Heart right ventricle (tissue), 16 donors: Measurements from ENCODE around the gene FAM193B. TPM values are rescaled to one million over a fixed set of nuclear protein-coding genes. Genes with fewer than 3 reads are reported as not detected.
A peak's percentile ranks its signal among the peaks of the same experiment; 100 is the strongest.

Source experiments
- ATAC-seq, 8 donors: fragments of 200-7000 bp; cut with Tn5 transposase; one replicate each; pipeline ENCODE4 v1.9.1; 2020; ENCODE audit warnings: mild to moderate bottlenecking in 8 of 8, moderate library complexity in 8 of 8, moderate number of reproducible peaks in 1 of 8
- DNase-seq, 2 donors: peaks; one replicate each; pipeline ENCODE4 v3.0.0-alpha.2; 2020
- H3K27ac ChIP-seq, 10 donors: fragments of 200-600 bp; sonication (generic) in 2 of 10; one replicate each; pipeline versions ENCODE4 v1.5.0 to v1.8.0; 2020 to 2022; ENCODE audit warnings: mild to moderate bottlenecking in 3 of 10
- H3K27me3 ChIP-seq, 7 donors: fragments of 200-600 bp; one replicate each; pipeline ENCODE4 v1.8.0; 2021 to 2022; ENCODE audit warnings: mild to moderate bottlenecking in 2 of 7
- H3K36me3 ChIP-seq, 9 donors: fragments of 200-600 bp; sonication (generic) in 1 of 9; one replicate each; pipeline versions ENCODE4 v1.5.0 to v1.8.0; 2020 to 2022; ENCODE audit warnings: mild to moderate bottlenecking in 2 of 9
- H3K4me1 ChIP-seq, 9 donors: fragments of 200-600 bp; sonication (generic) in 1 of 9; one replicate each; pipeline versions ENCODE4 v1.5.0 to v1.8.0; 2020 to 2022; ENCODE audit warnings: mild to moderate bottlenecking in 4 of 9
- H3K4me3 ChIP-seq, 10 donors: fragments of 200-600 bp; sonication (generic) in 2 of 10; one replicate each; pipeline versions ENCODE4 v1.5.0 to v1.8.0; 2020 to 2022; ENCODE audit warnings: mild to moderate bottlenecking in 7 of 10, moderate library complexity in 2 of 10
- H3K9me3 ChIP-seq, 11 donors: fragments of 200-600 bp in 10 of 11; sonication (generic) in 2 of 11; one replicate each; pipeline versions ENCODE4 v1.5.0 to v1.8.0; 2013 to 2022; ENCODE audit warnings: mild to moderate bottlenecking in 2 of 11, control low read depth in 1 of 11, moderate library complexity in 1 of 11
- CTCF ChIP-seq, 9 donors: fragments of 200-600 bp; sonication (generic) in 2 of 9; IDR thresholded peaks; one replicate each; pipeline versions ENCODE4 v1.5.0 to v1.8.0; 2021 to 2022; ENCODE audit warnings: antibody characterized with exemption in 9 of 9, mild to moderate bottlenecking in 5 of 9, moderate library complexity in 1 of 9
- WGBS, 2 donors: extraction: QIAGEN DNeasy Blood & Tissue Kit; methylation state at CpG; one replicate each; pipeline ENCODE4 v1.1.7; 2013; ENCODE audit warnings: inconsistent platforms in 1 of 2; 5-methylcytosine and 5-hydroxymethylcytosine counted together
- intact Hi-C, 10 donors: fragments of 100-400 bp; cut with DNase I; formaldehyde crosslinking; loops; one replicate each; pipeline versions ENCODE4 v1.11.1 to v1.14.2; 2022
- polyA plus RNA-seq, 2 donors: library from polyadenylated mRNA; stranded (reverse); fragments of 200-250 nt; gene quantifications; one replicate each; pipeline ENCODE4 v1.2.3, GENCODE V29; 2013
- total RNA-seq, 10 donors: library from RNA; stranded (reverse); fragmentation: NEBNext Ultra II Directional in 3 of 10; extraction: Animal tissue kit (Norgen Biotek cat#: 25700) in 3 of 10; gene quantifications; one replicate each; pipeline versions ENCODE4 v1.2.1 to v1.2.4, GENCODE V29; 2021 to 2023
- donor health status: Arrhythmogenic right ventricular cardiomyopathy.
- donor health status: ischemic (EF 13 %, LVEDD 7.1; RV severe dilation, severe dysfunction).
- donor health status: healthy with polysubstance abuse.
- donor health status: DM: no; HTN: yes; CAD: no.
- donor health status: DM: no; HTN: no; CAD: no.
- donor health status: ischemic (EF 25% LVEDD 6.9; RV normal size, moderate dysfunction).
- donor health status: ischemic (EF 25% LVEDD 5.7; RV mildly dilated, moderate dysfunction).
- donor health status: healthy.
- donor health status: DM: yes; HTN: yes; CAD: no.
- donor health status: Ischemic cardiomyopathy.
- donor health status: ischemic (EF 35%, LVEDD 5.7; RV mildly dilated, moderate dysfunction).
- donor health status: nonischemic (EF 11% LVEDD 7.7; RV severe dilation, severe dysfunction).
- donor health status: DM: yes; HTN: yes; CAD: no.
- donor health status: PGD.
- donor health status: ischemic (EF 29% LVEDD 5.4; RV normal size, mild dysfunction).
- donor health status: nonischemic (EF 23%, LVEDD 6.1; RV moderate dilation, normal function).

Gene FAM193B
- total and polyA plus RNA-seq, 12 donors, result 14.1 to 201 (median 21.7) TPM

DNA sequence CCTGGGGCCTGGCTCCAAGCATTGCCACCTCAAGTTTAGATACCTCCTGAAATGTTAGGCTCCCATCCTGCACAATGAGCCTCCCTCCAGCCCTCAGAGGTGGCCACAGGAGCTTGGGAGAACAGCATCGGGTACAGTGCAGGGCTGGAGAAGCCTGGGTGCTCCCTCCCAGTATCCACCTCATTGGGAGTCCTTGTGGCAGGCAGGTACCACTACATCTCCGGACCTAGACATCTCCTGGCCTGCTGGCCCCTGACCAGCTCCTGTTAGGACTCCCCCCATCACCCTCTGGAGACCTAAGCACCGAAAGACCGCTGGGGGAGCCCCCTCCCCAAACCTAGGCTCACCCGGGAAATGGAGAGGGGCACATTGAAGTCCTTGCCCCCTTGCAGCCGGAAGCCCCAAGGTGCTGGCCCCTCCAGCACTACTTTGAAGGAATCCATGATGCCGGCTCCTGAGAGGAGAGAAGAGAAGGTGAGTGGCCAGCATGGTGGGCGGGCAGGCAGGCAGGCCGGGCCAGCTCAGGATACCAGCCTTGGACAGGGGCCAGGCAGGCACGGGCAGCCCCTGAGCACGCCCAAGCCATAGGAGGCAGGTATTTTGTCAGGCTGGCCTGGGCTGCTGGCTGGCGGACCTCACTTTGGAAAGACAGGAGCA is 58.2 kb downstream of the FAM193B start:
- TF ChIP-seq CTCF (IDR thresholded peaks at IDR 0.05), result peak in 1 of 9 donors; percentile 20
- intact Hi-C loops, result loop anchor here in 5 of 10 donors (2.0 to 10.0 kb wide), 6 partner anchors 39 to 184 kb away; partner anchors contain the start of genes MXD3 (in 2 of the 5) and GRK6 (in 1 of the 5)
- 12 to 28% methylated on average over 12 of the region's 12 CpGs for WGBS, 2 donors
- H3K36me3 ChIP-seq, result peaks cover 0 to 37% (median 10%) of the 10 kb centered on the region in 9 donors
- H3K4me3 ChIP-seq, result peak overlapping the region; percentile 23 to 93 (median 90)
- H3K27ac ChIP-seq, result peak overlapping the region; percentile 81 to 98 (median 94)
- peaks cover 15 to 78% (median 62%) of the 10 kb centered on the region in 9 donors for H3K4me1 ChIP-seq
- H3K27me3 ChIP-seq, result no peaks in the 10 kb centered on the region
- H3K9me3 ChIP-seq, result no peaks in the 10 kb centered on the region
- ATAC-seq, result peak in 1 of 8 donors; percentile 0
- DNase-seq, result no peak

DNA sequence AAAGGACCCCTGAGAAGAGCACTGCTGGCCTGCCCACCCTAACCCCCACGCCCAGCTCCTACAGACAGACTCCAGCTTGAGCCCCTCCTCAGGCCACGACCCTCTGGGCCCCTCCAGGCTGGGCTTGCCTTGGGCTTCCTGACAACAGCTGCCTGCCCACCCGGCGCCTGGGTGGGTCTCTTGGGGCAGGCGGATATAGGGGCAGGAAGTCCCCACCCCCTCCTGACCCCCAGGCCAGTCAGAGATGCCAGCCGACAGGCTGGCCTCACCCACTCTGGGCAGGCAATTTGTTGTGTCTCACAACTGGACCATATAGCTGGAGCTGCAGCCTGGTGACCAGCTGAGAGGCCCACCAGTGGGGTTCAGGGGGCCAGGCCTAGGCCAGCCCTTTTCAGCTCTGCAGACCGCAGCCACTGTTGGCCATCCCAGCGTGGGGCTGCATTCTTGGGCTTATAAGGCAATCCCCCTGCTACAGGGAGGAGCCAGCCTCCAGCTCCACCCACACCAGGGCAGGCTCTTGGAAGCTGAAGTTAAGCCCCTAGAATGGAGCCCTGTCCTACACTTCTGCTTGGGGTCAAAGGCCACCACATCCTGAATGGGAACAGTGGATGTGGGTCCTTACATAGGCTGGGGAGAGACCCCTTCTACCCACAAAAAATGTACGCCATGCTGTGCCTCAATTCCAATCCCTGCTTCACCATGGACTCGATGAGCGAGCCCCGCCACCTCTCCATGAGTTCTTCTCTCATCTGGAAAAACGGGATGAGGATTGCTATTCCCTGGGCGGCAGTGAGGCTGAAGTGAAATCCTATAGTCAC is 58.9 kb downstream of the FAM193B start:
- Histone ChIP-seq H3K9me3 (no peaks in the 10 kb centered on the region), H3K27me3 (no peaks in the 10 kb centered on the region), H3K4me1 (peaks cover 15 to 70% (median 54%) of the 10 kb centered on the region in 9 donors), H3K4me3 (peak overlapping the region in 9 of 10 donors; percentile 77 to 93 (median 91)), H3K36me3 (peaks cover 0 to 44% (median 16%) of the 10 kb centered on the region in 9 donors), H3K27ac (peak overlapping the region in 9 of 10 donors; percentile 29 to 98 (median 95))
- intact Hi-C loops, result loop anchor here in 5 of 10 donors (2.0 to 10.0 kb wide), 6 partner anchors 38 to 183 kb away; partner anchors contain the start of genes MXD3 (in 2 of the 5) and GRK6 (in 1 of the 5)
- ATAC-seq, result peak in 7 of 8 donors; percentile 5 to 33 (median 8)
- DNase-seq, result peak; percentile 57 to 63
- peak in 1 of 9 donors; percentile 3 for TF ChIP-seq CTCF (IDR thresholded peaks at IDR 0.05)
- WGBS, 2 donors, result 58 to 59% methylated on average over 13 to 14 of the region's 14 CpGs

- TF ChIP-seq CTCF (IDR thresholded peaks at IDR 0.05), result peak in 7 of 9 donors; percentile 8 to 43 (median 31)
- H3K4me3 ChIP-seq, result peak overlapping the region in 8 of 10 donors; percentile 23 to 93 (median 86)
- H3K36me3 ChIP-seq, result peaks cover 0 to 53% (median 24%) of the 10 kb centered on the region in 9 donors
- intact Hi-C loops, result loop anchor here in 3 of 10 donors (5.0 to 10.0 kb wide), 3 partner anchors 37 to 182 kb away; partner anchors contain the start of gene MXD3 (in 2 of the 3)
- 50 to 60% methylated on average over 11 of the region's 11 CpGs for WGBS, 2 donors
- H3K9me3 ChIP-seq, result no peaks in the 10 kb centered on the region
- H3K4me1 ChIP-seq, result peaks cover 15 to 66% (median 52%) of the 10 kb centered on the region in 9 donors
- peak; percentile 65 to 66 for DNase-seq
- peak in 6 of 8 donors; percentile 2 to 41 (median 18) for ATAC-seq
- no peaks in the 10 kb centered on the region for H3K27me3 ChIP-seq
- H3K27ac ChIP-seq, result peak overlapping the region in 9 of 10 donors; percentile 29 to 98 (median 95)
Measured at GRCh38 chr5:177494346-177495195, 59.8 kb downstream of the FAM193B start.
